ENCODE results near the gene DNAAF1. TPM values are rescaled to one million over a fixed set of nuclear protein-coding genes. Genes with fewer than 3 reads are reported as not detected.

DNAAF1 gene
- total RNA-seq, 1 donor from 2014 or later = not detected

GRCh38 chr16:84205976-84206691 lies 61.0 kb downstream of the DNAAF1 start:
- no peak for TF ChIP-seq CTCF (IDR thresholded peaks at IDR 0.05; ENCODE audit: insufficient read depth, low read length, severe bottlenecking)
- H3K36me3 ChIP-seq (ENCODE audit: control insufficient read depth, insufficient read depth, low read length) = no peaks in the 10 kb centered on the region
- no peaks in the 10 kb centered on the region for H3K27me3 ChIP-seq (ENCODE audit: control insufficient read depth, insufficient read depth, low read length)
- FAIRE-seq (no peak), DNase-seq (ENCODE audit: low read depth) (no peak)
- no peak overlapping the region for H3K4me3 ChIP-seq (ENCODE audit: low read depth, low read length)

- H3K4me3 ChIP-seq (ENCODE audit: low read depth, low read length) = no peak overlapping the region
- no peak for TF ChIP-seq CTCF (IDR thresholded peaks at IDR 0.05; ENCODE audit: insufficient read depth, low read length, severe bottlenecking)
- H3K36me3 ChIP-seq (ENCODE audit: control insufficient read depth, insufficient read depth, low read length) = no peaks in the 10 kb centered on the region
- DNase-seq (ENCODE audit: low read depth) (no peak), FAIRE-seq (no peak)
- H3K27me3 ChIP-seq (ENCODE audit: control insufficient read depth, insufficient read depth, low read length) = no peaks in the 10 kb centered on the region
These were observed 62.1 kb downstream of the DNAAF1 start for GRCh38 chr16:84207251-84207650.

- TF ChIP-seq CTCF (IDR thresholded peaks at IDR 0.05; ENCODE audit: insufficient read depth, low read length, severe bottlenecking) = no peak
- H3K4me3 ChIP-seq (ENCODE audit: low read depth, low read length) = no peak overlapping the region
- no peak for FAIRE-seq
- no peak for DNase-seq (ENCODE audit: low read depth)
- no peaks in the 10 kb centered on the region for H3K36me3 ChIP-seq (ENCODE audit: control insufficient read depth, insufficient read depth, low read length)
- H3K27me3 ChIP-seq (ENCODE audit: control insufficient read depth, insufficient read depth, low read length) = no peaks in the 10 kb centered on the region
These were observed 62.8 kb downstream of the DNAAF1 start for GRCh38 chr16:84207879-84208278.

GRCh38 chr16:84209989-84210388 lies 64.9 kb downstream of the DNAAF1 start:
- DNase-seq (ENCODE audit: low read depth) (no peak), FAIRE-seq (no peak)

GRCh38 chr16:84212154-84212553 lies 67.0 kb downstream of the DNAAF1 start:
- FAIRE-seq (no peak), DNase-seq (ENCODE audit: low read depth) (no peak)
- H3K27me3 ChIP-seq (ENCODE audit: control insufficient read depth, insufficient read depth, low read length) = no peaks in the 10 kb centered on the region
- no peaks in the 10 kb centered on the region for H3K36me3 ChIP-seq (ENCODE audit: control insufficient read depth, insufficient read depth, low read length)
- TF ChIP-seq CTCF (IDR thresholded peaks at IDR 0.05; ENCODE audit: insufficient read depth, low read length, severe bottlenecking) = no peak
- no peak overlapping the region for H3K4me3 ChIP-seq (ENCODE audit: low read depth, low read length)

More at GRCh38 chr16:84209989-84210388, 64.9 kb downstream of the DNAAF1 start:
- Histone ChIP-seq H3K36me3 (ENCODE audit: control insufficient read depth, insufficient read depth, low read length) (no peaks in the 10 kb centered on the region), H3K27me3 (ENCODE audit: control insufficient read depth, insufficient read depth, low read length) (no peaks in the 10 kb centered on the region), H3K4me3 (ENCODE audit: low read depth, low read length) (no peak overlapping the region)
- no peak for TF ChIP-seq CTCF (IDR thresholded peaks at IDR 0.05; ENCODE audit: insufficient read depth, low read length, severe bottlenecking)

- Histone ChIP-seq H3K36me3 (ENCODE audit: control insufficient read depth, insufficient read depth, low read length) (no peaks in the 10 kb centered on the region), H3K27me3 (ENCODE audit: control insufficient read depth, insufficient read depth, low read length) (no peaks in the 10 kb centered on the region), H3K4me3 (ENCODE audit: low read depth, low read length) (no peak overlapping the region)
- TF ChIP-seq CTCF (IDR thresholded peaks at IDR 0.05; ENCODE audit: insufficient read depth, low read length, severe bottlenecking) = no peak
- FAIRE-seq (no peak), DNase-seq (ENCODE audit: low read depth) (no peak)
These were observed 67.5 kb downstream of the DNAAF1 start for GRCh38 chr16:84212631-84213030.

Measured in bronchial epithelial cell (primary cell).